Kidney (tissue), 14 donors: Measurements from ENCODE around the gene CCDC8. TPM values are rescaled to one million over a fixed set of nuclear protein-coding genes. Genes with fewer than 3 reads are reported as not detected.

Experiments used
- DNase-seq, 5 donors: peaks; one replicate each; pipeline ENCODE4 v3.0.0-alpha.2; 2013 to 2020
- FAIRE-seq: peaks from 2 replicates; lab custom pipeline; 2012; peaks lifted over from hg19 to GRCh38; lab: Jason Lieb, UNC
- H3K27ac ChIP-seq, 2 donors: one replicate each; pipeline ENCODE4 v1.7.0; 2013; ENCODE audit warnings: low read depth in 2 of 2, low read length in 2 of 2, inconsistent platforms in 1 of 2
- H3K27me3 ChIP-seq: one replicate; pipeline ENCODE4 v1.7.1; 2013; ENCODE audit warnings: low read length, inconsistent platforms; ENCODE audit not compliant: control insufficient read depth, insufficient read depth
- H3K36me3 ChIP-seq, 3 donors: one replicate each; pipeline versions ENCODE4 v1.7.0 to v1.7.1; 2013; ENCODE audit warnings: low read length in 3 of 3, control low read depth in 1 of 3, inconsistent platforms in 1 of 3; ENCODE audit not compliant: insufficient read depth in 3 of 3, control insufficient read depth in 2 of 3
- H3K4me1 ChIP-seq, 3 donors: one replicate each; pipeline versions ENCODE4 v1.7.0 to v1.7.1; 2013; ENCODE audit warnings: low read length in 3 of 3, inconsistent platforms in 1 of 3, low read depth in 1 of 3; ENCODE audit not compliant: control insufficient read depth in 2 of 3, insufficient read depth in 2 of 3
- H3K4me3 ChIP-seq, 3 donors: one replicate each; pipeline versions ENCODE4 v1.7.0 to v1.8.1; 2013; ENCODE audit warnings: low read length in 3 of 3, control low read depth in 1 of 3, inconsistent platforms in 1 of 3
- H3K9ac ChIP-seq, 3 donors: one replicate each; pipeline versions ENCODE4 v1.7.0 to v1.7.1; 2013; ENCODE audit warnings: low read length in 3 of 3, control low read depth in 1 of 3, inconsistent platforms in 1 of 3
- H3K9me3 ChIP-seq, 3 donors: one replicate each; pipeline versions ENCODE4 v1.7.0 to v1.7.1; 2013; ENCODE audit warnings: low read length in 3 of 3, control low read depth in 1 of 3, inconsistent platforms in 1 of 3; ENCODE audit not compliant: control insufficient read depth in 2 of 3, insufficient read depth in 1 of 3
- CTCF ChIP-seq: IDR thresholded peaks from 3 replicates; pipeline ENCODE4 v1.5.1; 2012; ENCODE audit warnings: mild to moderate bottlenecking, moderate library complexity, borderline replicate concordance; ENCODE audit not compliant: insufficient read depth; ENCODE audit errors: extremely low read depth
- intact Hi-C: fragments of 100-400 bp; cut with DNase I; formaldehyde crosslinking; loops from one replicate; pipeline ENCODE4 v1.11.1; 2022
- polyA plus RNA-seq: library from polyadenylated mRNA; stranded (reverse); fragments of 350-450 nt; fragmentation: Illumina TruSeq; extraction: RNeasy Lipid Tissue Mini Kit (QIAGEN cat#74804); gene quantifications from one replicate; pipeline ENCODE4 v1.2.3, GENCODE V29; 2014; ENCODE audit warnings: low read depth, low replicate concordance; ENCODE audit not compliant: insufficient read depth
- total RNA-seq: library from RNA; stranded (reverse); fragmentation: NEBNext Ultra II Directional; extraction: Animal tissue kit (Norgen Biotek cat#: 25700); gene quantifications from one replicate; pipeline ENCODE4 v1.2.1, GENCODE V29; 2021
- donor health status: control.
- donor health status: control.
- donor health status: control.
- donor health status: control.
- donor health status: control.
- donor health status: DM: yes; HTN: yes; CAD: no.
- donor health status: Normal renal cell carcinoma (clear cell type).

CCDC8 gene
- total and polyA plus RNA-seq, 2 donors from 2014 or later = 18.9 to 21.0 TPM

- TF ChIP-seq CTCF = no peak
- intact Hi-C loops = no loop called here
- Histone ChIP-seq H3K9me3 (no peaks in the 10 kb centered on the region), H3K4me3 (no peak overlapping the region), H3K36me3 (peaks cover 8 to 53% (median 17%) of the 10 kb centered on the region in 3 donors), H3K9ac (no peak overlapping the region), H3K4me1 (no peaks in the 10 kb centered on the region), H3K27me3 (no peaks in the 10 kb centered on the region), H3K27ac (no peak overlapping the region)
- no peak for FAIRE-seq
- DNase-seq = peak in 2 of 5 donors; percentile 27 to 69
Observed at GRCh38 chr19:46386996-46387712, 26.2 kb downstream of the CCDC8 start.

GRCh38 chr19:46386151-46386550 lies 27.2 kb downstream of the CCDC8 start:
- no peak overlapping the region for H3K9ac ChIP-seq
- H3K27ac ChIP-seq = no peak overlapping the region
- DNase-seq = peak in 1 of 5 donors; percentile 44
- H3K36me3 ChIP-seq = peaks cover 10 to 52% (median 16%) of the 10 kb centered on the region in 3 donors
- no peaks in the 10 kb centered on the region for H3K4me1 ChIP-seq
- intact Hi-C loops = no loop called here
- H3K9me3 ChIP-seq = no peaks in the 10 kb centered on the region
- FAIRE-seq = no peak
- TF ChIP-seq CTCF = no peak
- H3K27me3 ChIP-seq = no peaks in the 10 kb centered on the region
- H3K4me3 ChIP-seq = no peak overlapping the region

- FAIRE-seq (no peak), DNase-seq (peak in 2 of 5 donors; percentile 12 to 24)
- no peak overlapping the region for H3K9ac ChIP-seq
- no peak for TF ChIP-seq CTCF
- H3K27me3 ChIP-seq = no peaks in the 10 kb centered on the region
- no peaks in the 10 kb centered on the region for H3K9me3 ChIP-seq
- H3K27ac ChIP-seq = no peak overlapping the region
- peaks cover 12 to 50% (median 12%) of the 10 kb centered on the region in 3 donors for H3K36me3 ChIP-seq
- H3K4me1 ChIP-seq = no peaks in the 10 kb centered on the region
- H3K4me3 ChIP-seq = no peak overlapping the region
- intact Hi-C loops = no loop called here
Observed at GRCh38 chr19:46385636-46386035, 27.7 kb downstream of the CCDC8 start.
